Stimulated activated CD8-positive, alpha-beta memory T cell treated with anti-CD3 and anti-CD28 coated beads, Interleukin-12 subunit alpha, Interleukin-12 subunit beta, amount 100 ng/mL, for 24 hours (primary cell): Measurements from ENCODE around the gene CDH19.

Experiments used
- DNase-seq: peaks from one replicate; pipeline ENCODE4 v3.0.0-alpha.2; 2020; ENCODE audit errors: extremely low read depth

Gene CDH19, protein sequence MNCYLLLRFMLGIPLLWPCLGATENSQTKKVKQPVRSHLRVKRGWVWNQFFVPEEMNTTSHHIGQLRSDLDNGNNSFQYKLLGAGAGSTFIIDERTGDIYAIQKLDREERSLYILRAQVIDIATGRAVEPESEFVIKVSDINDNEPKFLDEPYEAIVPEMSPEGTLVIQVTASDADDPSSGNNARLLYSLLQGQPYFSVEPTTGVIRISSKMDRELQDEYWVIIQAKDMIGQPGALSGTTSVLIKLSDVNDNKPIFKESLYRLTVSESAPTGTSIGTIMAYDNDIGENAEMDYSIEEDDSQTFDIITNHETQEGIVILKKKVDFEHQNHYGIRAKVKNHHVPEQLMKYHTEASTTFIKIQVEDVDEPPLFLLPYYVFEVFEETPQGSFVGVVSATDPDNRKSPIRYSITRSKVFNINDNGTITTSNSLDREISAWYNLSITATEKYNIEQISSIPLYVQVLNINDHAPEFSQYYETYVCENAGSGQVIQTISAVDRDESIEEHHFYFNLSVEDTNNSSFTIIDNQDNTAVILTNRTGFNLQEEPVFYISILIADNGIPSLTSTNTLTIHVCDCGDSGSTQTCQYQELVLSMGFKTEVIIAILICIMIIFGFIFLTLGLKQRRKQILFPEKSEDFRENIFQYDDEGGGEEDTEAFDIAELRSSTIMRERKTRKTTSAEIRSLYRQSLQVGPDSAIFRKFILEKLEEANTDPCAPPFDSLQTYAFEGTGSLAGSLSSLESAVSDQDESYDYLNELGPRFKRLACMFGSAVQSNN

DNA sequence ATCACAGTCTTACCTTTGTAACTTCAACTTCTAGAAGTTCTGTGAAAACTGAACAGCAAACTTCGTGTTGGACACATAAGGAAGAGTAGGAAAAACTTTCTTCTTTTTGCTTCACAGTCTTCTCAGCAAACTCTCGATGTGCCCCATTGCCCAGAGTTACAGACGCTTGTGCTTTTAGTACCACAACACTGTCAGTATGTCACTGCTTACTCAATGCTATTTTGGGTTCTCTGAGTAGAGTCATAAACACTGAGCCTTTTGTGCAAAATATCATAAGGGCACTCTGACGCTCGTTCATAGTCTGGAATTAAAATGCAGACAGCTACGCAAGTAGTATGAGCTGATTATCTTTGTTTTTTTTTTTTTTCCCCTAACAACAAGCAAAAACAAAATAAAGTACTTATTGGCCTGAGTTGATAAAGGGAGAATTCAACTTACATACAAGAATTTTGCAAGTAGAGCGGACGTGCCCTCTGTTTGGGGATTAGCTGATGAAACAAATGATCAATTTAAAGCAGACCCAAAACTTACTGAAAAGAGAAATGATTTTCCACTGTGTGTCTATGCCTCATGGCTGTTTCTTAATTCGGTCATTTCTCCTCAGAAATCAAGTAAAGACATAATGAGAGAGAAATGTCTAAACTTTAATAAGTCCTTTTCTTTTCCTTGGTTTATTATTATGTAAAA is at the start of gene CDH19:
Gene CDH19, minus strand, starts transcription at position 150 of the 687 bp plus-strand sequence. CDS start 31,886 bp downstream, outside the sequence.
- no peak for DNase-seq

GRCh38 chr18:66647671-66648070 is 43.8 kb upstream of the CDH19 start:
- DNase-seq, result no peak

- no peak for DNase-seq
Observed at GRCh38 chr18:66646609-66647008, 42.7 kb upstream of the CDH19 start.

- DNase-seq, result no peak
Observed at GRCh38 chr18:66645983-66646382, 42.1 kb upstream of the CDH19 start.

DNA sequence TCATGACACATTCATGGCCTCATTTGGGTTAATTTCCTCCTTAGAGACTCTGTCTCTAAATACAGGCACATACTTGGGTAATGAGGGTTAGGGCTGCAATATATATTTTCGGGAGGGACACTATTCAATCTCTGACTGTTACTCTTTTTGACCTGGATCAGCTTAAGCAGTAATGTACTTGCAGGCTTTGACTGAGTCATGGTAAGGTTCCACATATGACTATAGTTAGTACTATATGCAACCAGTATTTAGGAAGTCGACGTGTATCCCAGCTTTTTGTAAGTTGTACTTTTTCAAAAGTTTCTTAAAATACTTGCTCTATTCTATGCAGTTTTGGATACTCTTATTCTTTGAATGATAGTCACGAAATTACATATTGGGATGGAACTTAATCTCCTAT is 37.2 kb upstream of the CDH19 start:
- no peak for DNase-seq

DNA sequence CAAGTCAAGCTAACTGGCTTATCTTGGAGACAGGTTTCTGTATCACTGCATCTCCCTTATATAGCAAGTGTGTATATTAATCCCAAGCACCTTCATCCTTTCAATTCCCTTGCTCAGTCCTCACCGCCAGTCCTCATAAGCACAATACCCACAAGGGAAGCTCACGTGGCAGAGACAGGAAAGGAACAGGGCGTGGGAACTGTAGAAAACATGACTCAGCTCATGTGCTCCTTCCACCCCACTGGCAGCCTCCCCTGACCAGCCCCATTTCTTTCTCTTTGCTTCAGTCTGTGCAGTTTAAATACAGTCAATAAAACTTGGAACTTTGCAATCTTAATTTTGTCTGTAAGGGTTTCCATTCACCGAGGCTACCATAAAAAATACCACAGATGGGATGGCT is 36.5 kb upstream of the CDH19 start:
- DNase-seq, result no peak

DNA sequence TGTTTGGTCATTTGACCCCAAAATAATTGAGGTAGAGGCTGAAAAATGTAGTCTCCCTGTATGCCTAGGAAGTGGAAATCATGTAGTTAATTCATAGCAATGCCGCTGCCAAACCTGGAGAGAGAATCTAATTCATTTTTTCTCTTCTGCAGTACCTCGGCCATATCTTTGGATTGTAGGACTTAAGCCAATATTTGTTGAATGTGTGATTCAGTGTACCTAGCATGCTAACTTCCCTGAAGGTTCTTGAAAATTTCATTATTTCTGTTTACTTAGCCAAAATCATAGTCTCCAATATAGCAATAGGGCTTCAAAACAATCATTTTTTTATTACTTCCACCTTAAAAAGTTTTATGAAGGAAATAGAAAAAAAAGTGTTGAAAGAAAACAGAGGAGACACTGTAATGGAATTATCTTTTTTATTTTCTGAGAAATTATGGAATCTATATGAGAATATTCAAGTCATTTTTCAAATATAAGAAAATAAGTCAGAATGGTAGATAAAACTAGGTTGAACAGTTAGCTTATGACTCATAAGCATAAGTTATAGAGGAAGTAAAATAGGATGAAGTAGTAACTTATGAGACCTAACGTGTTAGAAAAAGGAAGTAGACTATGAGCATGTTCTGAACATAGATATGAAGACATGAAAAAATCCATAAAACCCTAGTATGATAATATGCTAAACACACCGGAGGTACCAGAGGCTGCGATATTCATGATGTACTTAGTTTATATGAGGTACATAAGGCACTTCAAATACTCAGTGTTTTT is 35.2 kb upstream of the CDH19 start:
- no peak for DNase-seq

DNA sequence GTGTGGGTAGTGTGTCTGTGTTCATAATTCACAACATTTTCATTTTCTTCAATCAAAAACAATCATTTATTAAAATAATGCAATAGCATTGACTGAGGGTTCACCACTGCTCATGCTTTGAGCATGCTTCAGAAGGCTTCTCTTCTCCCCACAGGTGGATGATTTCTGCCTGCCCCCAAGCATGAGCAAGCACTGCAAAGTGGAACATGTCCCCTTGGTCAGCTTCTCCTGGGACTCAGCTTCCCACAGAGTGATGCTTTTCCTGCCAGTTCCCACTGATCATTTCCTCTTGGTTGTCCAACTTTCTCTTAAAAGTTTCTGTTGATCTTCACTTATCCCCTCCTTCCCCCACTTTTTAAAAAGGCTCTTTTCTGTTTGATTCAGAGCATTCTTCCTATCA is 31.5 kb upstream of the CDH19 start:
- DNase-seq, result no peak

DNA sequence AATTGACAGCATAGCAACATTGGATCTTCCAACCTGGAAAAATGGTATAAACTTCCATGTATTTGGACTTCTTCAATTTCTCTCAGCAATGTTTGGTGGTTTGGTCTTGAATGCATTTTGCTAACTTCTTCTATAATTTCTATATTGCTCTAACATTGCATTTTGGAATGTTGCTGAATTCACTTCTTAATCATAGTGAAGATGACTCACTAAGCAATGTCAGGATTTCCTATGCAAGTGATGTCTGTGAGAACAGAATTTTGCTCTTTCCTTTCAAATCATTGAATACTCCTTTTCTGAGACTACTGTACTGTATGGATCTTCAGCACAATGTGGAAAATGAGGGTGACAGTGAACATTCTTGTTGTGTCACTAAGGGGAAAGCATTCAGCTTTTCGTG is 28.9 kb upstream of the CDH19 start:
- no peak for DNase-seq

DNA sequence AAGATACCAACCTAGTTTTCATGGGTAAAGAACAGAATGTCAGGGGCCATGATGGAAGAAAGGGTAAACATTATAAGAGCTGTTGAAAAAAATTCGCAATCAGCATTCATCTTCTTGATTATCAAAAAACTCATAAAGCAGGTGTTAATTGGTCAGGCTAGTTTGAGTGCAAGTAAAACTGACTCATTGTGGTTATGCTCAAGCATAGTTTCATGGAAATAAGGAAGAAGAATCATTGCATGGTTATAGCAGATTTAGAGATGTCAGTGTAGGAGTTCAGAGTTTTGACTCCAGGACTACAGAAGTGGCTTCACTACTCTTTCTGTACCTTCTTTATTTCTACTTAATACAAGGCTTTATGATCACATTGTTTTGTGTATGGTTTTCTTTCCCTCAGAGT is 26.9 kb upstream of the CDH19 start:
- no peak for DNase-seq

DNA sequence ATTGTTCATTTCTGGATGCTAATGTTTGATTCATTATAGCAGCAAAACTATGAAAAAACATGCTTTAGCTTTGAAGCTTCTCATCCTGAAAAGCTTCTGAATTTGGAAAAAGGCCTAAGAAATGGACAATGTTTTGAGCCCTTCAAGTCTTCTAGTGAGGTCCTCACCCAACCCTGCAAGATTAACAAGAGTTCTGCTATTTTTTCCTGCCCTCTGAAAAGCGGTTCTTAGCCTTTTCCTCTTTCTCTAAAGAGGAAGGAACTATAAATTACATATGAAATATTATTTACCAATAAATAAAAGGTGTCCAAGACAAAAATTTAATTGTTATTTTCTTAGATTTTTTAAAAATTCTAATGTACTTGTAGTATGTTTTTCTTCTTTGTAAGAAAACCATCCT is 19.9 kb upstream of the CDH19 start:
- DNase-seq, result no peak

GRCh38 chr18:66621816-66622576 is 18.1 kb upstream of the CDH19 start:
- no peak for DNase-seq

GRCh38 chr18:66616523-66616983 is 12.7 kb upstream of the CDH19 start:
- no peak for DNase-seq

DNA sequence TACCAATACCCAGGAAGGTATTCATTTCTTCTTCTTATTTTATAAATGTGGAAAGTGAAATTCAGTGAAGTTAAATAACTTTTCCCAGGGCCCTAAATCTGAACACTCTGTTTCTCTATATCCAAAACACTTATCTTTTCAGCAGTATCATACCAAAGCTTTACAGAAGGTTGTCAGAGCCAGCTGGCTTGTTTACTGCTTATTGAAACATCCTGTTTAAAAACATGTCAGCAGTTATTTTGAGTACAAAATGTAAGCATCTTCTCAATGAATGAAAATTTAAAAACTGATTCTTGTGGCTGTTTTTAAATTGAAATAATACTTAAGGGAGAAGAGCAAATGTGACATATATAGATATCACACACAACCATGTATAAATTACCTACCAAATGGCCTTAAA is 11.3 kb upstream of the CDH19 start:
- no peak for DNase-seq

DNA sequence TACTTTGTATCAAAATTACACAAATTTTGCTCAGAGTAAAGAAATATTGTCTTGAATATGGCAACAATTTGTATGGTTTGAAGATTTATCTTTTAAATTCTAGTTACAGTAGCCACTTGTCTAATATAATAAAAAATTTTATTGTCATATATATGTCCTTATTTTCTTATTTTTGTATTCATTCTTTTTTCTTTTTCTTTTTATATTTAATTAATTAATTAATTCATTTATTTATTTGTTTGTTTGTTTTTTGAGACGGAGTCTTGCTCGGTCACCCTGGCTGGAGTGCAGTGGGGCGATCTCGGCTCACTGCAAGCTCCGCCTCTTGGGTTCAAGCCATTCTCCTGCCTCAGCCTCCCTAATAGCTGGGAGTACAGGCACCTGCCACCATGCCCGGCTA is 3.7 kb upstream of the CDH19 start:
- no peak for DNase-seq

DNA sequence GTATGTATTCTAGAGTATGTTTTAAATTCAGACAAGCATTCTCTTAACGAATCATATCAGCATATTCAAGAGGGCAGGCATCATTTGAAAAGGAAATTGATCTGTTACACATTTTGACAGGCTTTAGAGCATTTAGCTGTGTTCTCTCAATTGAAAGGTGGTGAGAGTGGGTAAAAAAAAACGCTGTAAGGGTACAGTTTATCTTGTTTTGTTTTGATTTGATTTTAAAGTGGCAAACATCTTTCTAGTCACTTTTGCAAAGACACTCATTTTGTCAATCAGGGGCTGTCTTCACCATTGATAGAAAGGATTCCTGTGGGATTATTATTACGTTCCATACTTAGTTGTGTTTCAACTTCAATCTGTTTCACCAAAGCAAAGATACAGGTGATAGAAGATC is 2.2 kb downstream of the CDH19 start:
- DNase-seq, result no peak

GRCh38 chr18:66599190-66599589 is 4.7 kb downstream of the CDH19 start:
- DNase-seq, result no peak

GRCh38 chr18:66587430-66587829 is 16.5 kb downstream of the CDH19 start:
- DNase-seq, result no peak

DNA sequence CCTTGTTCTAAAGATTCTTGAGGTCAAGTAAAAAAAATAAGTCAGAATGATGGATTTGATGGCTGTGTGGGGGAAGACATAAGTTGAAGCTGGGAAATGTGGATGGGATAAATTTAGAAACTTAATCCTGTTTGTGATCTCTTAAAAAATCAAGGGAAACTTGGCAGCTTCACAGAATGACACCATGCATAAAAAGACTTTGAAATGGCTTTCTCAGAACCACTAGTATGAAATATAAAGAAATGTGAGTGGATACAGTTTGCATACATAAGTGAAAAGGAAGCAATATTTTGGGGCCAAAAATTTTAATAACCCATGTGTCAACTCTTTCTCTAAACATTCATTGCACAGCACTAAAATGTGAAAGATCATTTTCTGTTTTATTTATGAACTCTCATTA is 21.7 kb downstream of the CDH19 start:
- no peak for DNase-seq

GRCh38 chr18:66575263-66575662 is 28.6 kb downstream of the CDH19 start:
- no peak for DNase-seq

DNA sequence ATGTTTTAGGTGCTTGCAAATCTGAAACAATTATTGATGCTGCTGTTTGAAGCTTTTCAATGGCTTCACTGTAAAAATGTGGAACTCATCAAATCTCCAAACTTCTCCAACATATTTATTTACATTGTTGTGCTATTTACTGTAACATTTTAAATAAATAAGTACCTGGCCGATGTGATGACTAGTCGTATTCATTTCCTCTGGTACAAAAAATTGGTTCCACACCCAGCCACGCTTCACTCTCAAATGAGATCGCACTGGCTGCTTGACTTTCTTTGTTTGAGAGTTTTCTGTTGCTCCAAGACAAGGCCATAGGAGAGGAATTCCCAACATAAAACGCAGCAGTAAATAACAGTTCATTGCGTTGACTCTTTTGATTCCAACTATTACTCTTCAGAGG is 32.0 kb downstream of the CDH19 start:
- DNase-seq, result no peak
